GM19324 (cell line): Measurements from ENCODE around the gene CSTA.

Source experiments
- ATAC-seq: cut with Tn5 transposase; IDR thresholded peaks from one replicate; pipeline ENCODE4 v1.9.1; 2021; ENCODE audit warnings: mild to moderate bottlenecking, moderate library complexity; ENCODE audit not compliant: unreplicated experiment, low FRiP score

CSTA gene

DNA sequence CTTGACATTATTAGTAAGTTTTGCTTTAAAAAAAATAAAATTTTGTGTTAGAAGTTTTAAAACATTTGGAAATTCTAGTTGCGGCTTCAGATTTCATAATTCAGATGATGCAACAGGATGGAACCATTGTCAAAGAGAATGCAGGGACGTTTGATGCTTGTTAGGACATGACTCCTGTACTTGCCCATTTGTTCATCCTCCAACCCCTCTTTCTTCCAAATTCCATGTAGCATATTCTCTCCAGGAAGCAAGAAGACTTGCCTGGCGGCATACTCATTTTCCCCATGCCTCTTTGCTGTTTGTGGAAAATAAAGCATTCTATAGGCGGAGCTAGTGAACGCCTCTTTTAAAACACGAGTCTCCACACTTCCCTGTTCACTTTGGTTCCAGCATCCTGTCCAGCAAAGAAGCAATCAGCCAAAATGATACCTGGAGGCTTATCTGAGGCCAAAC is at the start of gene CSTA:
Gene CSTA, plus strand, starts transcription at position 378 of the 453 bp plus-strand sequence. Its CDS starts 45 bp downstream, at position 423.
- no peak for ATAC-seq

GRCh38 chr3:122281891-122282290 is 43.2 kb upstream of the CSTA start:
- ATAC-seq: no peak

DNA sequence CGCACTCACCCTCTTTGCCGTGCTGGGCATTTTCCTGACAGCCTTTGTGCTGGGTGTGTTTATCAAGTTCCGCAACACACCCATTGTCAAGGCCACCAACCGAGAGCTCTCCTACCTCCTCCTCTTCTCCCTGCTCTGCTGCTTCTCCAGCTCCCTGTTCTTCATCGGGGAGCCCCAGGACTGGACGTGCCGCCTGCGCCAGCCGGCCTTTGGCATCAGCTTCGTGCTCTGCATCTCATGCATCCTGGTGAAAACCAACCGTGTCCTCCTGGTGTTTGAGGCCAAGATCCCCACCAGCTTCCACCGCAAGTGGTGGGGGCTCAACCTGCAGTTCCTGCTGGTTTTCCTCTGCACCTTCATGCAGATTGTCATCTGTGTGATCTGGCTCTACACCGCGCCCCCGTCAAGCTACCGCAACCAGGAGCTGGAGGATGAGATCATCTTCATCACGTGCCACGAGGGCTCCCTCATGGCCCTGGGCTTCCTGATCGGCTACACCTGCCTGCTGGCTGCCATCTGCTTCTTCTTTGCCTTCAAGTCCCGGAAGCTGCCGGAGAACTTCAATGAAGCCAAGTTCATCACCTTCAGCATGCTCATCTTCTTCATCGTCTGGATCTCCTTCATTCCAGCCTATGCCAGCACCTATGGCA is 41.1 kb upstream of the CSTA start:
- no peak for ATAC-seq

GRCh38 chr3:122284486-122284885 is 40.6 kb upstream of the CSTA start:
- ATAC-seq: no peak

DNA sequence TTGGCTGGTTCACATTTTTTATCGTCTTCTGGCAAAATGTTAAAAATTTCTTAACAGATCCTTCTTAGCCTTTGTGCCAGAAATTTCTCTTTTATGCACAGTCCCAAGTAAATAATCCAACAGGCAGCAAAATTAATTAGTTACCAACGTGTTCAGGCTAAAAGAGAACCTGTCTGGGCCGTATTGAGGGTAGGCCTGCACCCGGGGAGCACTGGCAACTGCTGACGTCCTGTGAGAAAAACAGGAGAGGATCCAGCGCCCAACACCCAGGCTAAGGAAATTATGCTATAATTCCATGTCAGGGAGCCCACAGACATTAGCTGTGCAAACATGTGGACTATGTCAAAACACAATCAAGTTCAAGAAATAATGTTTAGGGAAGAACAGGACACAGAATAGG is 30.7 kb upstream of the CSTA start:
- no peak for ATAC-seq

GRCh38 chr3:122295266-122296062 is 29.6 kb upstream of the CSTA start:
- ATAC-seq: no peak

DNA sequence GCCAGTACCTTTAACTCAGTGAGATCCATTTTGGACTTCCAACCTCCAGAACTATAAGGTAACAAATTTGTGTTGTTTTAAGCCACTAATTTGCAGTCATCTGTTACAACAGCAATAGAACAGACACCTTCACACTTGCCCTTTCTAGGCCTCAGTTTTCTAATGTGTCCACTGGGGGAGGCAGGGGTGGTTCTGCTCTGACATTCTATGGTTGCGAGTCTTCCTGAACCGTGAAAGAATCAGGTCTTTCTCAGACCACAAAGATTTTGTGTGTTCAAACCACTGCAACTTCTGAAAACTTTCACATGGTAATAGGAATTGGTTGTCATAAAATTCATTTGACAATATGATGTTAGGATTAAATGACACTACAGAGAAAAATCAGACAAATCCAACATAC is 26.8 kb upstream of the CSTA start:
- ATAC-seq: no peak

- ATAC-seq: no peak
Measured at GRCh38 chr3:122299215-122299614, 25.8 kb upstream of the CSTA start.

DNA sequence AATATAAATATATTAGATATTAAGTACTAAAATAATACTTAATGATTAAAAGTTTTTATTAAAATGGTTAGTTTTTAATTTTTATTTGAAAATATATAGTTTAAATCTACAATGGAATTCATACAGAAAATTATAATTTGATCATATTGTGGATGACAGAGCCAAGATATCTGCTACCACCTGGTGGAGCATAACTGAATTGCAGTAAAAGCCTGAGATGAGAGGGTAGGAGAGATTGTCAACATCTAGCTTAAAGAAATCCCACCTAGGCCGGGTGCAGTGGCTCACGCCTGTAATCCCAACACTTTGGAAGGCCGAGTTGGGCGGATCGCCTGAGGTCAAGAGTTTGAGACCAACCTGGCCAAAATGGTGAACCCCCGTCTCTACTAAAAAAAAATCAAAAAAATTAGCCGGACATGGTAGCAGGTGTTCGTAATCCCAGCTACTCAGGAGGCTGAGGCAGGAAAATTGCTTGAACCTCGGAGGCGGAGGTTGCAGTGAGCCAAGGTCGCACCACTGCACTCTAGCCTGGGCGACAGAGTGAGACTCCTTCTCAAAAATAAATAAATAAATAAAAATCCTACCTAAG is 25.1 kb upstream of the CSTA start:
- ATAC-seq: no peak

GRCh38 chr3:122301063-122301462 is 24.0 kb upstream of the CSTA start:
- no peak for ATAC-seq

GRCh38 chr3:122305818-122306621 is 19.0 kb upstream of the CSTA start:
- ATAC-seq: peak; percentile 75

DNA sequence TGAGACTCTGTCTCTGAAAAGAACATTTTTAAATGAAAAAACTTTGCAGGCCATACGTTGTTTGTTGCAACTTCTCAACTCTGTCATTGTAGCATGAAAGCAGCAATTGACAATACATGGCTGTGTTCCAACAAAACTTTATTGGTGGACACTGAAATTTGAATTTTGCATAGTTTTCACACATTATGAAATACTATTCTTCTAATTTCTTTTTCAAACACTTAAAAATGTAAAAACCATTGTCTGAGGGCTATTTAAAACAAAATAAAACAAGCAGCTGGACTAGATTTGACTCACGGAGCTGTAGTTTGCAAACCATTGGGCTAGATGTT is 18.5 kb upstream of the CSTA start:
- ATAC-seq: no peak

DNA sequence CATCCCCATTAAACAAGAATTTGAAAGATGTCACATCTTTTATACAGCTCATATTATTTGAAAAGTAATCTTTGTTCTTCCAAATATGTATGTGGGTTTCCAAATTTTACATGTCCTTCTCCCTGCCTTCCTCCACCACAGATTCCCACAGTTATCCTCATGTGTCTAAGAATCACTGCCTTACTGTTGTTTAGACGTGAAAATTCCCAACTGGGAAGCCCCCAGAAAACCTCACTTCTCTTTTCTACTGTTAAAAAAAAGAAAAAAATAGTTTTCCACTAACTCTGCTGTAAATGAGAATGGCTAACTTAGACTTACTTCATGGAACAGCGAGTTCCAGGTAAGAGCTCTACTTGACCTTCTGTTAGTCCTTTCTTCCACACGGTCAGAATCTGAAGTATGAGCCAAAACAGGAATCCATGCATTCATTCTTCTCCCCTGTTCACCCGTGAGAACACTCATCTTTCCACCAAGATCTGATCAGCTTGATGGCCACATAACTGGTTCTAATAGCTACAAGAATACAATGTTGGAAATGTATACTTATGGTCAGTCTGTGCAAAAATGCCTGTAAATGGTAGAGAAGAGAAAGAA is 17.9 kb upstream of the CSTA start:
- no peak for ATAC-seq

GRCh38 chr3:122307976-122308375 is 17.1 kb upstream of the CSTA start:
- no peak for ATAC-seq

DNA sequence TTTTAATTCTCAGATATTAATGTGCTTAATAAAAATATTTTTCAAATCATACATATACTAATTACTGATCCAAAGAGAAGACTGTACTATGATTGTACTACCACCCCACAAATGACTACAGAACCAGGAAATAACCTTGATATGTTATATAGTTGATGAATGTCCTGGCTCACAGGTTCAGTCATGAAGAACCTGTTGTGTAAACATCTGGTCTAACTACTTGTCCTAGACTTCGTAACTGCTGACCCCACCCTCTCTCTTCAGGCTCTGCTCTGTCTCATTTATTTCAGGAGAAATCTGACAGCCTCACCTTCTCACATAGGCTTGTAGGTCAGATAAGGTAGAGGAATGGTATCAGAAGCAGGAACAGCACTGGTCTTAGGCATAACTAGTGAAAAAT is 14.7 kb upstream of the CSTA start:
- no peak for ATAC-seq

DNA sequence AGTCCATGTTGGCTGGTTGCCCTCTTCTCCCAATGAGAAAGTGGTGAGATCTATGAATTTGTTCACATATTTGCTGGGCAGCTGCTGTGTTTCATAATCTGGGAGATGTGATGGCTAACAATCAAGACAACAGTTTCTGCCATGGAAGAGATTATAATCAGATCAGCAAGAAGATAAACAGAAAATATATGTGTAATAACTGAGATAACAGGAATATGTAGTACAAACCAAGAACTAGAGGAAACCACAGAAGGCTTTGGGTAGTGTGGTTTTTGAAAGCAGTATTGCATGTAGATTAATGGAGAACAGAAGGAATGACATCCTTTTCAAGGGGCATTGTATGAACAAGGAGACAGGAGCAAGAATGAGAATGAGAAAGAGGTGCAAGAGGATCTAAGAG is 12.2 kb upstream of the CSTA start:
- no peak for ATAC-seq

DNA sequence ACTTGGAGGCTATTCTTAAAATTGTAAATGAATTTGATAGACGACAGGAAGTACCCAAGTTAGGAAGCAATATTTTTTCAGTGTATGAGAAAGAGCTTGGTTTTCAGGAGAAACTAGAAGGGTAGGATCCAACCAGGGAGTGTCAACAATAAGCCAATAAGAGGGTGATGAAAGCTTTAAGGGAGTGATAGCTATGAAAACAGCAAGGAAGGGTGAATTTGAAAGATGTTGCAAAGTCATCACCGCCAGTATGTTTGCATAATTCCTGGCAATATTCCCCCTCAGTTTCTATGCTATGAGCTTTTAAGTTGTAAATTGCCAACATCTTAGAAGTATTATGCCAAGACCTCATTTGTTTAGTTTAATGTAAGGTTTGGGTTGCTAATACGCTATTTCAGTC is 11.8 kb upstream of the CSTA start:
- ATAC-seq: no peak

DNA sequence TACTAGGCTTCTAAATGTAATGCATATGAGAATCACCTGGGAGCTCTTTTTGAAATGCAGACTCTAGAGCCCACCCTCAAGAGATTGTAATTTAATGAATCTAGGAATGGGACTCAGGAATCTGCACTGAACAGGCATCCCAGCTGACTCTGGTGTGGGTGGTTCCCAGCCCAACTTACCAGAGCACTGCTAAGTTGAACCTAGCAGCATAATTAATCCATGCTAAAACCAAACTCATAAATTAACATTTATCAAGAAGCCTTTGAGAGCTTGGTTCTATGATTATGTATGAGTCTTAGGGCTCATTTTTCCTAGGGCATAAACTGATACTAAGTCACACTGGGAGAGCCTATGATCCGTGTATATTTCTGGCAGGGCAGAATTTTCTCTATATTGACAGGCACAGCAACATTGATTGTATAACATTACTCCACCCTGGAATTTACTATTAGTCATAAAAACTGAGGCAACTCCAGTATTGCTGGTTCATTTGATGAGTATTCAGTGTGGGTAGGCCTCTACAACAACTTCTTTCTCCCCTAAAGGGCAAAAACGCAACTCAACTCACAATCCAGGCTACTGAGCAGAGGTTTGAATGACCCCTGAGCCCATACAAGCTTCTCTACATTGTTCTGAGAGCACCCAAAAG is 10.7 kb upstream of the CSTA start:
- ATAC-seq: no peak

DNA sequence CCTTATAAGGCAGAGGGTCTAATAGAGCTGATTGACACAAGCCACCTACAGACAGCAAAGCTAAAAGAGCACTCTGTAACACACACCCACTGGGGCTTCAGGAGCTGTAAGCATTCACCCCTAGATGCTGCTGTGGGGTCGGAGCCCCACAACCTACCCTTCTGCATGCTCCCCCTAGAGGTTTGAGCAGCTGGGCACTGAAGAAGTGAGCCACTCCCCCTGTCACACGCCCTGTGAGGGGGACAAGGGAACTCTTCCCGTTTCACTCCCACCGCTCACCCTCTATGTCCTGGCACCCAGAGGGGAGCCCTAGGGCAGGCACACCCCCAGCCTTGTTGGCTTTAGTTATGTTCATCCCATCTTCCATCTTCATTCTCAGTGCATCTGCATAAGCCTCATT is 9.4 kb upstream of the CSTA start:
- no peak for ATAC-seq

- ATAC-seq: no peak
Measured at GRCh38 chr3:122316368-122316767, 8.7 kb upstream of the CSTA start.
